KMS-11 (cell line): Measurements from ENCODE around the gene NUDT4.

Source experiments
- H2AFZ ChIP-seq: fragments of 200-600 bp; sonication (generic); 2 replicates; pipeline ENCODE4 v1.6.1; 2016; ENCODE audit warnings: antibody characterized with exemption, mixed run types, low read depth
- H3K27ac ChIP-seq: fragments of 200-600 bp; sonication (generic); 2 replicates; pipeline ENCODE4 v1.6.1; 2016; ENCODE audit warnings: mild to moderate bottlenecking, mixed run types
- H3K27me3 ChIP-seq: fragments of 200-600 bp; sonication (generic); 2 replicates; pipeline ENCODE4 v1.6.1; 2017; ENCODE audit warnings: mild to moderate bottlenecking, low read depth, mixed run types, moderate library complexity; ENCODE audit not compliant: insufficient read depth
- H3K36me3 ChIP-seq: fragments of 200-600 bp; sonication (generic); 2 replicates; pipeline ENCODE4 v1.6.1; 2017; ENCODE audit warnings: mild to moderate bottlenecking, mixed run types; ENCODE audit not compliant: insufficient read depth
- H3K4me1 ChIP-seq: fragments of 200-600 bp; sonication (generic); 2 replicates; pipeline ENCODE4 v1.6.1; 2016; ENCODE audit warnings: mild to moderate bottlenecking, low read depth, mixed run types; ENCODE audit not compliant: poor library complexity, severe bottlenecking
- H3K4me2 ChIP-seq: fragments of 200-600 bp; sonication (generic); 2 replicates; pipeline ENCODE4 v1.7.0; 2016; ENCODE audit warnings: mild to moderate bottlenecking, mixed run types
- H3K4me3 ChIP-seq: fragments of 200-600 bp; sonication (generic); IDR thresholded peaks from 2 replicates; pipeline ENCODE4 v1.6.1; 2017; ENCODE audit warnings: low read depth, low read length, mixed read lengths; ENCODE audit not compliant: insufficient read depth
- H3K79me2 ChIP-seq: fragments of 200-600 bp; sonication (generic); 2 replicates; pipeline ENCODE4 v1.6.1; 2016; ENCODE audit warnings: low read depth, mixed run types; ENCODE audit not compliant: insufficient read depth
- H3K9ac ChIP-seq: fragments of 200-600 bp; sonication (generic); 2 replicates; pipeline ENCODE4 v1.6.1; 2016; ENCODE audit warnings: mild to moderate bottlenecking, mixed run types
- H4K20me1 ChIP-seq: fragments of 200-600 bp; sonication (generic); 2 replicates; pipeline ENCODE4 v1.6.1; 2016; ENCODE audit warnings: mild to moderate bottlenecking, mixed run types; ENCODE audit not compliant: insufficient read depth
- TF ChIP-seq, protein P1 (sequence below): fragments of 200-600 bp; sonication (generic); conservative IDR thresholded peaks from 2 replicates; pipeline ENCODE4 v1.6.1; 2017; ENCODE audit warnings: low read depth, mild to moderate bottlenecking, antibody characterized with exemption, low read length, moderate library complexity, mixed read lengths

Gene NUDT4

GRCh38 chr12:93434256-93434865 is 56.6 kb downstream of the NUDT4 start:
- Histone ChIP-seq H3K27me3 (no peaks in the 10 kb centered on the region), H3K9ac (no peak overlapping the region), H4K20me1 (peaks cover 63% of the 10 kb centered on the region), H3K36me3 (no peaks in the 10 kb centered on the region), H3K4me3 (no peak overlapping the region), H2AFZ (no peak overlapping the region), H3K4me2 (peak overlapping the region; percentile 48), H3K79me2 (peaks cover 96% of the 10 kb centered on the region), H3K4me1 (peaks cover 67% of the 10 kb centered on the region), H3K27ac (no peak overlapping the region)
- TF ChIP-seq, protein P1, sequence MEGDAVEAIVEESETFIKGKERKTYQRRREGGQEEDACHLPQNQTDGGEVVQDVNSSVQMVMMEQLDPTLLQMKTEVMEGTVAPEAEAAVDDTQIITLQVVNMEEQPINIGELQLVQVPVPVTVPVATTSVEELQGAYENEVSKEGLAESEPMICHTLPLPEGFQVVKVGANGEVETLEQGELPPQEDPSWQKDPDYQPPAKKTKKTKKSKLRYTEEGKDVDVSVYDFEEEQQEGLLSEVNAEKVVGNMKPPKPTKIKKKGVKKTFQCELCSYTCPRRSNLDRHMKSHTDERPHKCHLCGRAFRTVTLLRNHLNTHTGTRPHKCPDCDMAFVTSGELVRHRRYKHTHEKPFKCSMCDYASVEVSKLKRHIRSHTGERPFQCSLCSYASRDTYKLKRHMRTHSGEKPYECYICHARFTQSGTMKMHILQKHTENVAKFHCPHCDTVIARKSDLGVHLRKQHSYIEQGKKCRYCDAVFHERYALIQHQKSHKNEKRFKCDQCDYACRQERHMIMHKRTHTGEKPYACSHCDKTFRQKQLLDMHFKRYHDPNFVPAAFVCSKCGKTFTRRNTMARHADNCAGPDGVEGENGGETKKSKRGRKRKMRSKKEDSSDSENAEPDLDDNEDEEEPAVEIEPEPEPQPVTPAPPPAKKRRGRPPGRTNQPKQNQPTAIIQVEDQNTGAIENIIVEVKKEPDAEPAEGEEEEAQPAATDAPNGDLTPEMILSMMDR: no peak

DNA sequence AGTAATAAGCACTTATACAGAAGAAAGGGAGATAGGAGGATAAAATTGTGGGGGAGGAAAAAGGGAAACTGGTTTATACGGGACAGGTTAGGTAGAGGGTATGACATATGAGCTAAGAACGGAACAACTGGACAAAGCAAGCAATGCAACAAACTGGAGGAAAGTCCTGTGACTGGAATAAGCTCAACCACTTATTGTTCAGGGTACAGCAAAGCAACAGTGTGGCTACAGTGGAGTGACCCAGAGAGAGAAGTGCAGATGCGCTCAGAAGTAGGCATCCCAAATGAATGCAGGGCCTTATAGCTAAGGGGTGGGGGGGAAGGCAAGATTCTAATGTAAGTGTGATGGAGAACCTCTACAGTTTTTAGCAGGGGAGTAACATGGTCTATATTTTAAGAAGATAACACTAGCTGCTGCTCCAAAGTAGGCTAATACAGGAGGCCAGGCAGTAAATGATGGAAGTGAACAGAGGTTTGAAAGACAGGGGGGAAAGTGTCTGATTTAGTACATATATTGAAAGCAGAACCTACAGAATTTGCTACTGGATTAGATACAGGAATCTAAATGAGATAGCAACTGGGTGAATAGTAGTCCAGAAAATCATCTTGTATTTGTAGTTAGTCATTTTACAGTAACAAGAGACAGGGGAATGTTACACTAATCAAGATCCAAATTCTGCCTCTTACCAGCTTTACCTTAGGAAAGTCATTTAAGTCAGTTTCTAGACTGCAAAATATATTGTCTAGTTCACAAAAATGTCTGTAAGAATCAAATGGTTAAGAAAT is 60.7 kb downstream of the NUDT4 start:
- TF ChIP-seq, protein P1: no peak
- Histone ChIP-seq H3K36me3 (no peaks in the 10 kb centered on the region), H4K20me1 (peaks cover 62% of the 10 kb centered on the region), H3K4me1 (peaks cover 74% of the 10 kb centered on the region), H3K4me3 (no peak overlapping the region), H3K4me2 (peak overlapping the region; percentile 0; the same call in 1 of the 2 replicates), H3K27ac (no peak overlapping the region), H3K79me2 (peaks cover 80% of the 10 kb centered on the region), H2AFZ (no peak overlapping the region), H3K27me3 (no peaks in the 10 kb centered on the region), H3K9ac (no peak overlapping the region)

GRCh38 chr12:93440043-93440835 is 62.5 kb downstream of the NUDT4 start:
- H3K79me2 ChIP-seq: peaks cover 62% of the 10 kb centered on the region
- H4K20me1 ChIP-seq: peaks cover 53% of the 10 kb centered on the region
- H3K27me3 ChIP-seq: no peaks in the 10 kb centered on the region
- H2AFZ ChIP-seq: no peak overlapping the region
- TF ChIP-seq, protein P1: no peak
- H3K36me3 ChIP-seq: no peaks in the 10 kb centered on the region
- H3K4me1 ChIP-seq: peaks cover 56% of the 10 kb centered on the region
- H3K4me2 ChIP-seq: peak overlapping the region; percentile 100
- peak overlapping the region; percentile 89; the same call in 1 of the 2 replicates for H3K9ac ChIP-seq
- peak overlapping the region; percentile 74 for H3K27ac ChIP-seq
- H3K4me3 ChIP-seq: no peak overlapping the region

GRCh38 chr12:93441081-93441616 is 63.4 kb downstream of the NUDT4 start:
- H3K79me2 ChIP-seq: peaks cover 53% of the 10 kb centered on the region
- H3K9ac ChIP-seq: peak overlapping the region; percentile 89
- peaks cover 47% of the 10 kb centered on the region for H3K4me1 ChIP-seq
- H3K27ac ChIP-seq: peak overlapping the region; percentile 74
- peaks cover 46% of the 10 kb centered on the region for H4K20me1 ChIP-seq
- no peak overlapping the region for H3K4me3 ChIP-seq
- no peaks in the 10 kb centered on the region for H3K27me3 ChIP-seq
- H3K4me2 ChIP-seq: peak overlapping the region; percentile 100
- TF ChIP-seq, protein P1: no peak
- no peaks in the 10 kb centered on the region for H3K36me3 ChIP-seq
- peak overlapping the region; percentile 96 for H2AFZ ChIP-seq
